HCT116 (cell line): ENCODE results near the gene ZMYM1. TPM values are rescaled to one million over a fixed set of nuclear protein-coding genes. Genes with fewer than 3 reads are reported as not detected.
A peak's percentile ranks its signal among the peaks of the same experiment; 100 is the strongest.
"Not testable (repeated sequence)": the region's sequence is repeated elsewhere in the genome, so short reads cannot be mapped to it uniquely, and the experiment has no call there.

ENCODE experiments used
- ATAC-seq: fragments of 200-7000 bp; cut with Tn5 transposase; 2 replicates; pipeline ENCODE4 v1.9.1; 2020; ENCODE audit warnings: mild to moderate bottlenecking, moderate library complexity
- BruUV-seq: library from RNA; stranded (reverse); fragments of 400-500 nt; replicated peaks from 2 replicates; lab custom pipeline; 2021; lab: Mats Ljungman, UMichigan
- CTCF ChIA-PET: fragments of 300-600 bp; sonication (Branson Sonifier 250); formaldehyde crosslinking; loops from one replicate; lab custom pipeline; 2021; ENCODE audit warnings: antibody characterized with exemption; lab: Charles Lee
- POLR2A ChIA-PET: fragments of 300-600, 350-600 bp; sonication (Branson Sonifier 250); formaldehyde crosslinking; loops from one replicate; lab custom pipeline; 2021; ENCODE audit warnings: antibody characterized with exemption; lab: Charles Lee
- RAD21 ChIA-PET, 2 experiments: fragments of 300-600 bp; sonication (Branson Sonifier 250); formaldehyde crosslinking; loops; one replicate each; lab custom pipeline; 2023; ENCODE audit warnings: low total read pairs in 2 of 2; ENCODE audit not compliant: uncharacterized antibody in 2 of 2, unreplicated experiment in 2 of 2, low non-redundant PET in 1 of 2; lab: Charles Lee
- DNase-seq: peaks from one replicate; pipeline ENCODE4 v3.0.0-alpha.2; 2010; ENCODE audit warnings: low read depth, low spot score
- H2AFZ ChIP-seq: fragments of 200-600 bp; shearing (Covaris generic), sonication (generic); 2 replicates; pipeline ENCODE4 v1.6.1; 2017; ENCODE audit warnings: low read depth, mixed run types, mixed read lengths, antibody characterized with exemption, low read length; ENCODE audit not compliant: poor library complexity, severe bottlenecking
- H3K27ac ChIP-seq: 2 replicates; pipeline ENCODE4 v1.5.1; 2012; ENCODE audit warnings: low read depth, low read length
- H3K27me3 ChIP-seq: fragments of 200-600 bp; sonication (generic); 2 replicates; pipeline ENCODE4 v1.6.1; 2016; ENCODE audit warnings: mixed run types, low read length, mixed read lengths; ENCODE audit not compliant: insufficient read depth
- H3K36me3 ChIP-seq, 2 experiments: fragments of 200-500 bp in 1 of 2; fragments of 200-600 bp in 1 of 2; sonication (Bioruptor generic) in 1 of 2; sonication (generic) in 1 of 2; 2 replicates each; pipeline versions ENCODE4 v1.5.1 to v1.6.1; 2014 to 2016; ENCODE audit warnings: low read length in 2 of 2, inconsistent platforms in 1 of 2, mixed read lengths in 1 of 2, mixed run types in 1 of 2; ENCODE audit not compliant: insufficient read depth in 2 of 2, control insufficient read depth in 1 of 2
- H3K4me1 ChIP-seq, 2 experiments: fragments of 200-600 bp in 1 of 2; sonication (generic) in 1 of 2; 2 replicates each; pipeline versions ENCODE4 v1.5.1 to v1.6.1; 2012 to 2017; ENCODE audit warnings: low read length in 2 of 2, inconsistent platforms in 1 of 2, mild to moderate bottlenecking in 1 of 2, mixed read lengths in 1 of 2, mixed run types in 1 of 2, moderate library complexity in 1 of 2; ENCODE audit not compliant: insufficient read depth in 2 of 2, control insufficient read depth in 1 of 2
- H3K4me2 ChIP-seq: fragments of 200-600 bp; sonication (generic); 2 replicates; pipeline ENCODE4 v1.6.1; 2017; ENCODE audit warnings: mixed run types, low read length, mixed read lengths
- H3K4me3 ChIP-seq, 2 experiments: fragments of 200-600 bp in 1 of 2; sonication (generic) in 1 of 2; replicated peaks in 1 of 2; 2 replicates each; pipeline ENCODE4 v1.5.1; 2011 to 2016; ENCODE audit warnings: low read length in 2 of 2, control low read depth in 1 of 2, low read depth in 1 of 2, mild to moderate bottlenecking in 1 of 2, mixed read lengths in 1 of 2, mixed run types in 1 of 2
- H3K79me2 ChIP-seq: fragments of 200-600 bp; sonication (generic); 2 replicates; pipeline ENCODE4 v1.6.1; 2017; ENCODE audit warnings: mild to moderate bottlenecking, mixed run types, low read length, moderate library complexity, mixed read lengths; ENCODE audit not compliant: insufficient read depth
- H3K9ac ChIP-seq: fragments of 200-600 bp; sonication (generic); 2 replicates; pipeline ENCODE4 v1.6.1; 2016; ENCODE audit warnings: low read length, mixed read lengths
- H3K9me2 ChIP-seq: fragments of 200-600 bp; sonication (generic), shearing (Covaris generic); 2 replicates; pipeline ENCODE4 v1.6.1; 2017; ENCODE audit warnings: mixed run types, mild to moderate bottlenecking, moderate library complexity; ENCODE audit not compliant: insufficient read depth
- H3K9me3 ChIP-seq, 2 experiments: fragments of 200-500 bp in 1 of 2; fragments of 200-600 bp in 1 of 2; sonication (Bioruptor generic) in 1 of 2; sonication (generic) in 1 of 2; 2 replicates each; pipeline ENCODE4 v1.6.1; 2014 to 2017; ENCODE audit warnings: low read length in 2 of 2, mixed read lengths in 2 of 2, inconsistent platforms in 1 of 2, low read depth in 1 of 2, mild to moderate bottlenecking in 1 of 2, mixed run types in 1 of 2, moderate library complexity in 1 of 2; ENCODE audit not compliant: control insufficient read depth in 1 of 2, insufficient read depth in 1 of 2
- H4K20me1 ChIP-seq: fragments of 200-600 bp; sonication (generic), shearing (Covaris generic); 2 replicates; pipeline ENCODE4 v1.6.1; 2017; ENCODE audit warnings: mixed run types, mild to moderate bottlenecking, moderate library complexity; ENCODE audit not compliant: insufficient read depth
- CEBPB ChIP-seq: IDR thresholded peaks from 2 replicates; pipeline ENCODE4 v1.6.1; 2012; ENCODE audit warnings: low read depth
- EGR1 ChIP-seq: IDR thresholded peaks from 2 replicates; pipeline ENCODE4 v1.6.1; 2012; ENCODE audit warnings: low read depth
- EZH2 ChIP-seq: fragments of 200-600 bp; sonication (generic); IDR thresholded peaks from 2 replicates; pipeline ENCODE4 v1.6.1; 2017; ENCODE audit warnings: antibody characterized with exemption, mixed run types
- FOSL1 ChIP-seq: IDR thresholded peaks from 2 replicates; pipeline ENCODE4 v1.6.1; 2012; ENCODE audit warnings: low read depth
- JUND ChIP-seq: IDR thresholded peaks from 2 replicates; pipeline ENCODE4 v1.6.1; 2012
- RAD21 ChIP-seq: IDR thresholded peaks from 2 replicates; pipeline ENCODE4 v1.6.1; 2012; ENCODE audit warnings: low read depth, mild to moderate bottlenecking
- SP1 ChIP-seq: IDR thresholded peaks from 2 replicates; pipeline ENCODE4 v1.6.1; 2012; ENCODE audit warnings: low read depth
- SRF ChIP-seq: IDR thresholded peaks from 2 replicates; pipeline ENCODE4 v1.6.1; 2012; ENCODE audit warnings: low read depth
- ZFX ChIP-seq: fragments of 450-650 bp; IDR thresholded peaks from 2 replicates; pipeline ENCODE4 v1.6.1; 2017
- intact Hi-C: fragments of 100-400 bp; cut with micrococcal nuclease; formaldehyde crosslinking; loops from 2 replicates; pipeline ENCODE4 v1.10.0; 2022
- total RNA-seq: library from RNA; stranded (reverse); gene quantifications from one replicate; pipeline ENCODE4 v1.2.1, GENCODE V29; 2021; ENCODE audit not compliant: unreplicated experiment
- TF ChIP-seq, protein P1 (sequence below): IDR thresholded peaks from 2 replicates; pipeline ENCODE4 v1.6.1; 2011; ENCODE audit warnings: mild to moderate bottlenecking, low read length, moderate library complexity; ENCODE audit not compliant: insufficient replicate concordance; ENCODE audit errors: extremely low read depth
- TF ChIP-seq, protein P2 (sequence below): IDR thresholded peaks from 2 replicates; pipeline ENCODE4 v1.6.1; 2012
- TF ChIP-seq, protein P3 (sequence below): IDR thresholded peaks from 2 replicates; pipeline ENCODE4 v1.6.1; 2012; ENCODE audit warnings: low read depth

ZMYM1 gene
- total RNA-seq, 1 experiment from 2014 or later: 37.6 TPM

- H2AFZ ChIP-seq, ATAC-seq, POLR2A ChIA-PET, RAD21 ChIA-PET, H3K36me3 ChIP-seq, intact Hi-C loops, CTCF ChIA-PET, H3K4me2 ChIP-seq, H3K9me2 ChIP-seq, H3K27me3 ChIP-seq, H3K4me3 ChIP-seq, DNase-seq, H3K9me3 ChIP-seq, H3K9ac ChIP-seq, BruUV-seq, H4K20me1 ChIP-seq, H3K27ac ChIP-seq: not testable (repeated sequence)
- peaks cover 24% of the 10 kb centered on the region for H3K79me2 ChIP-seq
- 0 out of 2 replicates have a peak, but pooled peaks have one; percentile 22 for TF ChIP-seq CEBPB
- peaks cover 5 to 23% of the 10 kb centered on the region in 2 experiments; a peak in 3 of 4 replicates for H3K4me1 ChIP-seq
Measured at GRCh38 chr1:35076426-35076825, 2.8 kb upstream of the ZMYM1 start.

GRCh38 chr1:35080171-35080854 lies 1.1 kb downstream of the ZMYM1 start:
- ATAC-seq (no peak), DNase-seq (no peak)
- BruUV-seq: no TSS peak
- Histone ChIP-seq H3K36me3 (no peaks in the 10 kb centered on the region; a peak in 1 of 4 replicates), H3K79me2 (peaks cover 62% of the 10 kb centered on the region), H3K4me3 (peak overlapping the region; percentile 80 to 93), H3K27ac (peak overlapping the region; percentile 10; the same call in 1 of the 2 replicates), H2AFZ (no peak overlapping the region), H3K9me2 (no peaks in the 10 kb centered on the region), H3K4me1 (peaks cover 5 to 32% of the 10 kb centered on the region in 2 experiments; a peak in 3 of 4 replicates), H4K20me1 (no peaks in the 10 kb centered on the region), H3K27me3 (no peaks in the 10 kb centered on the region), H3K4me2 (peak overlapping the region; percentile 90), H3K9me3 (no peaks in the 10 kb centered on the region), H3K9ac (peak overlapping the region; percentile 81)
- ChIA-PET CTCF (no interaction called here), RAD21 (no interaction called here), POLR2A (no interaction called here)
- intact Hi-C loops: no loop called here
- TF ChIP-seq JUND (no peak), FOSL1 (no peak), RAD21 (no peak), SP1 (no peak), CEBPB (no peak), EZH2 (no peak), SRF (no peak), EGR1 (no peak), ZFX (no peak)
- TF ChIP-seq, protein P1, sequence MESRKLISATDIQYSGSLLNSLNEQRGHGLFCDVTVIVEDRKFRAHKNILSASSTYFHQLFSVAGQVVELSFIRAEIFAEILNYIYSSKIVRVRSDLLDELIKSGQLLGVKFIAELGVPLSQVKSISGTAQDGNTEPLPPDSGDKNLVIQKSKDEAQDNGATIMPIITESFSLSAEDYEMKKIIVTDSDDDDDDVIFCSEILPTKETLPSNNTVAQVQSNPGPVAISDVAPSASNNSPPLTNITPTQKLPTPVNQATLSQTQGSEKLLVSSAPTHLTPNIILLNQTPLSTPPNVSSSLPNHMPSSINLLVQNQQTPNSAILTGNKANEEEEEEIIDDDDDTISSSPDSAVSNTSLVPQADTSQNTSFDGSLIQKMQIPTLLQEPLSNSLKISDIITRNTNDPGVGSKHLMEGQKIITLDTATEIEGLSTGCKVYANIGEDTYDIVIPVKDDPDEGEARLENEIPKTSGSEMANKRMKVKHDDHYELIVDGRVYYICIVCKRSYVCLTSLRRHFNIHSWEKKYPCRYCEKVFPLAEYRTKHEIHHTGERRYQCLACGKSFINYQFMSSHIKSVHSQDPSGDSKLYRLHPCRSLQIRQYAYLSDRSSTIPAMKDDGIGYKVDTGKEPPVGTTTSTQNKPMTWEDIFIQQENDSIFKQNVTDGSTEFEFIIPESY: no peak
- TF ChIP-seq, protein P2, sequence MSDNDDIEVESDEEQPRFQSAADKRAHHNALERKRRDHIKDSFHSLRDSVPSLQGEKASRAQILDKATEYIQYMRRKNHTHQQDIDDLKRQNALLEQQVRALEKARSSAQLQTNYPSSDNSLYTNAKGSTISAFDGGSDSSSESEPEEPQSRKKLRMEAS: no peak
- TF ChIP-seq, protein P3, sequence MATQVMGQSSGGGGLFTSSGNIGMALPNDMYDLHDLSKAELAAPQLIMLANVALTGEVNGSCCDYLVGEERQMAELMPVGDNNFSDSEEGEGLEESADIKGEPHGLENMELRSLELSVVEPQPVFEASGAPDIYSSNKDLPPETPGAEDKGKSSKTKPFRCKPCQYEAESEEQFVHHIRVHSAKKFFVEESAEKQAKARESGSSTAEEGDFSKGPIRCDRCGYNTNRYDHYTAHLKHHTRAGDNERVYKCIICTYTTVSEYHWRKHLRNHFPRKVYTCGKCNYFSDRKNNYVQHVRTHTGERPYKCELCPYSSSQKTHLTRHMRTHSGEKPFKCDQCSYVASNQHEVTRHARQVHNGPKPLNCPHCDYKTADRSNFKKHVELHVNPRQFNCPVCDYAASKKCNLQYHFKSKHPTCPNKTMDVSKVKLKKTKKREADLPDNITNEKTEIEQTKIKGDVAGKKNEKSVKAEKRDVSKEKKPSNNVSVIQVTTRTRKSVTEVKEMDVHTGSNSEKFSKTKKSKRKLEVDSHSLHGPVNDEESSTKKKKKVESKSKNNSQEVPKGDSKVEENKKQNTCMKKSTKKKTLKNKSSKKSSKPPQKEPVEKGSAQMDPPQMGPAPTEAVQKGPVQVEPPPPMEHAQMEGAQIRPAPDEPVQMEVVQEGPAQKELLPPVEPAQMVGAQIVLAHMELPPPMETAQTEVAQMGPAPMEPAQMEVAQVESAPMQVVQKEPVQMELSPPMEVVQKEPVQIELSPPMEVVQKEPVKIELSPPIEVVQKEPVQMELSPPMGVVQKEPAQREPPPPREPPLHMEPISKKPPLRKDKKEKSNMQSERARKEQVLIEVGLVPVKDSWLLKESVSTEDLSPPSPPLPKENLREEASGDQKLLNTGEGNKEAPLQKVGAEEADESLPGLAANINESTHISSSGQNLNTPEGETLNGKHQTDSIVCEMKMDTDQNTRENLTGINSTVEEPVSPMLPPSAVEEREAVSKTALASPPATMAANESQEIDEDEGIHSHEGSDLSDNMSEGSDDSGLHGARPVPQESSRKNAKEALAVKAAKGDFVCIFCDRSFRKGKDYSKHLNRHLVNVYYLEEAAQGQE: no peak
